HCT116 (cell line): ENCODE data around the gene DNMT3A. TPM values are rescaled to one million over a fixed set of nuclear protein-coding genes. Genes with fewer than 3 reads are reported as not detected.

Experiments used
- ATAC-seq: fragments of 200-7000 bp; cut with Tn5 transposase; 2 replicates; pipeline ENCODE4 v1.9.1; 2020; ENCODE audit warnings: mild to moderate bottlenecking, moderate library complexity
- BruUV-seq: library from RNA; stranded (reverse); fragments of 400-500 nt; replicated peaks from 2 replicates; lab custom pipeline; 2021; lab: Mats Ljungman, UMichigan
- CTCF ChIA-PET: fragments of 300-600 bp; sonication (Branson Sonifier 250); formaldehyde crosslinking; loops from one replicate; lab custom pipeline; 2021; ENCODE audit warnings: antibody characterized with exemption; lab: Charles Lee
- POLR2A ChIA-PET: fragments of 300-600, 350-600 bp; sonication (Branson Sonifier 250); formaldehyde crosslinking; loops from one replicate; lab custom pipeline; 2021; ENCODE audit warnings: antibody characterized with exemption; lab: Charles Lee
- RAD21 ChIA-PET, 2 experiments: fragments of 300-600 bp; sonication (Branson Sonifier 250); formaldehyde crosslinking; loops; one replicate each; lab custom pipeline; 2023; ENCODE audit warnings: low total read pairs in 2 of 2; ENCODE audit not compliant: uncharacterized antibody in 2 of 2, unreplicated experiment in 2 of 2, low non-redundant PET in 1 of 2; lab: Charles Lee
- DNase-seq: peaks from one replicate; pipeline ENCODE4 v3.0.0-alpha.2; 2010; ENCODE audit warnings: low read depth, low spot score
- H2AFZ ChIP-seq: fragments of 200-600 bp; shearing (Covaris generic), sonication (generic); 2 replicates; pipeline ENCODE4 v1.6.1; 2017; ENCODE audit warnings: low read depth, mixed run types, mixed read lengths, antibody characterized with exemption, low read length; ENCODE audit not compliant: poor library complexity, severe bottlenecking
- H3K27ac ChIP-seq: 2 replicates; pipeline ENCODE4 v1.5.1; 2012; ENCODE audit warnings: low read depth, low read length
- H3K27me3 ChIP-seq: fragments of 200-600 bp; sonication (generic); 2 replicates; pipeline ENCODE4 v1.6.1; 2016; ENCODE audit warnings: mixed run types, low read length, mixed read lengths; ENCODE audit not compliant: insufficient read depth
- H3K36me3 ChIP-seq, 2 experiments: fragments of 200-500 bp in 1 of 2; fragments of 200-600 bp in 1 of 2; sonication (Bioruptor generic) in 1 of 2; sonication (generic) in 1 of 2; 2 replicates each; pipeline versions ENCODE4 v1.5.1 to v1.6.1; 2014 to 2016; ENCODE audit warnings: low read length in 2 of 2, inconsistent platforms in 1 of 2, mixed read lengths in 1 of 2, mixed run types in 1 of 2; ENCODE audit not compliant: insufficient read depth in 2 of 2, control insufficient read depth in 1 of 2
- H3K4me1 ChIP-seq, 2 experiments: fragments of 200-600 bp in 1 of 2; sonication (generic) in 1 of 2; 2 replicates each; pipeline versions ENCODE4 v1.5.1 to v1.6.1; 2012 to 2017; ENCODE audit warnings: low read length in 2 of 2, inconsistent platforms in 1 of 2, mild to moderate bottlenecking in 1 of 2, mixed read lengths in 1 of 2, mixed run types in 1 of 2, moderate library complexity in 1 of 2; ENCODE audit not compliant: insufficient read depth in 2 of 2, control insufficient read depth in 1 of 2
- H3K4me2 ChIP-seq: fragments of 200-600 bp; sonication (generic); 2 replicates; pipeline ENCODE4 v1.6.1; 2017; ENCODE audit warnings: mixed run types, low read length, mixed read lengths
- H3K4me3 ChIP-seq, 2 experiments: fragments of 200-600 bp in 1 of 2; sonication (generic) in 1 of 2; replicated peaks in 1 of 2; 2 replicates each; pipeline ENCODE4 v1.5.1; 2011 to 2016; ENCODE audit warnings: low read length in 2 of 2, control low read depth in 1 of 2, low read depth in 1 of 2, mild to moderate bottlenecking in 1 of 2, mixed read lengths in 1 of 2, mixed run types in 1 of 2
- H3K79me2 ChIP-seq: fragments of 200-600 bp; sonication (generic); 2 replicates; pipeline ENCODE4 v1.6.1; 2017; ENCODE audit warnings: mild to moderate bottlenecking, mixed run types, low read length, moderate library complexity, mixed read lengths; ENCODE audit not compliant: insufficient read depth
- H3K9ac ChIP-seq: fragments of 200-600 bp; sonication (generic); 2 replicates; pipeline ENCODE4 v1.6.1; 2016; ENCODE audit warnings: low read length, mixed read lengths
- H3K9me2 ChIP-seq: fragments of 200-600 bp; sonication (generic), shearing (Covaris generic); 2 replicates; pipeline ENCODE4 v1.6.1; 2017; ENCODE audit warnings: mixed run types, mild to moderate bottlenecking, moderate library complexity; ENCODE audit not compliant: insufficient read depth
- H3K9me3 ChIP-seq, 2 experiments: fragments of 200-500 bp in 1 of 2; fragments of 200-600 bp in 1 of 2; sonication (Bioruptor generic) in 1 of 2; sonication (generic) in 1 of 2; 2 replicates each; pipeline ENCODE4 v1.6.1; 2014 to 2017; ENCODE audit warnings: low read length in 2 of 2, mixed read lengths in 2 of 2, inconsistent platforms in 1 of 2, low read depth in 1 of 2, mild to moderate bottlenecking in 1 of 2, mixed run types in 1 of 2, moderate library complexity in 1 of 2; ENCODE audit not compliant: control insufficient read depth in 1 of 2, insufficient read depth in 1 of 2
- H4K20me1 ChIP-seq: fragments of 200-600 bp; sonication (generic), shearing (Covaris generic); 2 replicates; pipeline ENCODE4 v1.6.1; 2017; ENCODE audit warnings: mixed run types, mild to moderate bottlenecking, moderate library complexity; ENCODE audit not compliant: insufficient read depth
- CEBPB ChIP-seq: IDR thresholded peaks from 2 replicates; pipeline ENCODE4 v1.6.1; 2012; ENCODE audit warnings: low read depth
- JUND ChIP-seq: IDR thresholded peaks from 2 replicates; pipeline ENCODE4 v1.6.1; 2012
- POLR2A ChIP-seq: IDR thresholded peaks from 2 replicates; pipeline ENCODE4 v1.7.0; 2011; ENCODE audit warnings: borderline replicate concordance; ENCODE audit not compliant: insufficient read depth, insufficient read length; ENCODE audit errors: extremely low read depth
- RAD21 ChIP-seq: IDR thresholded peaks from 2 replicates; pipeline ENCODE4 v1.6.1; 2012; ENCODE audit warnings: low read depth, mild to moderate bottlenecking
- SRF ChIP-seq: IDR thresholded peaks from 2 replicates; pipeline ENCODE4 v1.6.1; 2012; ENCODE audit warnings: low read depth
- YY1 ChIP-seq: IDR thresholded peaks from 2 replicates; pipeline ENCODE4 v1.6.1; 2011; ENCODE audit warnings: low read length, low read depth, moderate library complexity, mild to moderate bottlenecking; ENCODE audit not compliant: insufficient replicate concordance; ENCODE audit errors: extremely low read depth
- ZNF274 ChIP-seq: fragments of 200-500 bp; sonication (Bioruptor generic); IDR thresholded peaks from 2 replicates; pipeline ENCODE4 v1.6.1; 2014; ENCODE audit warnings: mild to moderate bottlenecking, low read depth, low read length, inconsistent platforms
- intact Hi-C: fragments of 100-400 bp; cut with micrococcal nuclease; formaldehyde crosslinking; loops from 2 replicates; pipeline ENCODE4 v1.10.0; 2022
- total RNA-seq: library from RNA; stranded (reverse); gene quantifications from one replicate; pipeline ENCODE4 v1.2.1, GENCODE V29; 2021; ENCODE audit not compliant: unreplicated experiment
- TF ChIP-seq, protein P1 (sequence below), 3 experiments: fragments of 200-600 bp in 1 of 3; sonication (generic) in 1 of 3; IDR thresholded peaks in 2 of 3; conservative IDR thresholded peaks in 1 of 3; 2 replicates each; pipeline ENCODE4 v1.5.1; 2012 to 2017; ENCODE audit warnings: low read depth in 2 of 3, low read length in 2 of 3, antibody characterized with exemption in 1 of 3, borderline replicate concordance in 1 of 3, control low read depth in 1 of 3, mild to moderate bottlenecking in 1 of 3, mixed read lengths in 1 of 3, mixed run types in 1 of 3, moderate library complexity in 1 of 3; ENCODE audit not compliant: insufficient read depth in 1 of 3

DNMT3A gene
- total RNA-seq, 1 experiment from 2014 or later: 14.3 TPM

GRCh38 chr2:25276569-25277465 is 64.9 kb downstream of the DNMT3A start:
- ATAC-seq: peak; percentile 78
- no peaks in the 10 kb centered on the region for H3K9me3 ChIP-seq
- H3K36me3 ChIP-seq: no peaks in the 10 kb centered on the region
- intact Hi-C loops: no loop called here
- H3K27me3 ChIP-seq: no peaks in the 10 kb centered on the region
- CTCF ChIA-PET: interaction anchor here (0.8 kb wide), 1 partner anchor 9 kb away, joined by 3 read pairs; no protein-coding TSS in a partner anchor
- TF ChIP-seq, protein P1, sequence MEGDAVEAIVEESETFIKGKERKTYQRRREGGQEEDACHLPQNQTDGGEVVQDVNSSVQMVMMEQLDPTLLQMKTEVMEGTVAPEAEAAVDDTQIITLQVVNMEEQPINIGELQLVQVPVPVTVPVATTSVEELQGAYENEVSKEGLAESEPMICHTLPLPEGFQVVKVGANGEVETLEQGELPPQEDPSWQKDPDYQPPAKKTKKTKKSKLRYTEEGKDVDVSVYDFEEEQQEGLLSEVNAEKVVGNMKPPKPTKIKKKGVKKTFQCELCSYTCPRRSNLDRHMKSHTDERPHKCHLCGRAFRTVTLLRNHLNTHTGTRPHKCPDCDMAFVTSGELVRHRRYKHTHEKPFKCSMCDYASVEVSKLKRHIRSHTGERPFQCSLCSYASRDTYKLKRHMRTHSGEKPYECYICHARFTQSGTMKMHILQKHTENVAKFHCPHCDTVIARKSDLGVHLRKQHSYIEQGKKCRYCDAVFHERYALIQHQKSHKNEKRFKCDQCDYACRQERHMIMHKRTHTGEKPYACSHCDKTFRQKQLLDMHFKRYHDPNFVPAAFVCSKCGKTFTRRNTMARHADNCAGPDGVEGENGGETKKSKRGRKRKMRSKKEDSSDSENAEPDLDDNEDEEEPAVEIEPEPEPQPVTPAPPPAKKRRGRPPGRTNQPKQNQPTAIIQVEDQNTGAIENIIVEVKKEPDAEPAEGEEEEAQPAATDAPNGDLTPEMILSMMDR (IDR thresholded peaks at IDR 0.05 in 2 of 3, conservative IDR thresholded peaks at IDR 0.05 in 1 of 3; ENCODE audit: borderline replicate concordance in 1 of 3, insufficient read depth in 1 of 3, low read depth in 2 of 3, low read length in 2 of 3): peak in 2 of 3 experiments; percentile 53 to 69; a peak in 4 of 6 replicates
- TF ChIP-seq RAD21: 0 out of 2 replicates have a peak, but pooled peaks have one; percentile 7
- TF ChIP-seq SRF: no peak
- no TSS peak for BruUV-seq
- no peak overlapping the region for H3K27ac ChIP-seq
- H3K79me2 ChIP-seq: no peaks in the 10 kb centered on the region
- H3K4me2 ChIP-seq: no peak overlapping the region
- no peak overlapping the region for H3K4me3 ChIP-seq
- no peak for DNase-seq
- H3K9me2 ChIP-seq: no peaks in the 10 kb centered on the region
- RAD21 ChIA-PET: no interaction called here
- H3K9ac ChIP-seq: no peak overlapping the region
- no peak overlapping the region for H2AFZ ChIP-seq
- no peaks in the 10 kb centered on the region for H4K20me1 ChIP-seq
- POLR2A ChIA-PET: interaction anchor here (0.7 kb wide), 1 partner anchor 282 kb away, joined by 3 read pairs; no protein-coding TSS in a partner anchor
- H3K4me1 ChIP-seq: no peaks in the 10 kb centered on the region

DNA sequence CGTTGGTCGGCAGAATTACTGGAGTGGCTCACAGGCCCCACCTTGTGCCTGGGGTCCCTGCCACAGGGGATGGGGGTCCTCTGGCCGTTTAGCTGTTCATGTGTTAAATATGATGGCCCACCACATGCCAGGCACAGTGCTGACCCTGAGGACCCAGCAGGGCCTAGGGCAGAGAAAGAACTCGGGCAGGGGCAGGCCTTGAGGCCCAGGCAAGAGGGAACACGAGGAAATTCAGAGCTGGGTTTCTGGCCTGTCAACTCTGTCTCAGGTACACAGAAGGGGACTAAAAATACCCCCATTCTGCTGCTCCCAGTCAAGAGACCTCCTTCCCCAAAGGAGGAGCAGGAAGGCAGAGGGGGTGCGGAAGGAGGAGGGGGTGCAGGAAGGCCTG is 66.2 kb downstream of the DNMT3A start:
- Histone ChIP-seq H4K20me1 (no peaks in the 10 kb centered on the region), H3K79me2 (no peaks in the 10 kb centered on the region), H3K9ac (no peak overlapping the region), H3K27me3 (no peaks in the 10 kb centered on the region), H2AFZ (no peak overlapping the region), H3K27ac (no peak overlapping the region), H3K9me3 (no peaks in the 10 kb centered on the region), H3K36me3 (no peaks in the 10 kb centered on the region), H3K4me2 (no peak overlapping the region), H3K4me1 (no peaks in the 10 kb centered on the region), H3K9me2 (no peaks in the 10 kb centered on the region), H3K4me3 (no peak overlapping the region)
- no TSS peak for BruUV-seq
- ChIA-PET CTCF (no interaction called here), POLR2A (no interaction called here), RAD21 (no interaction called here)
- ATAC-seq: no peak
- TF ChIP-seq CEBPB (no peak), YY1 (no peak), ZNF274 (no peak), JUND (no peak), POLR2A (no peak)
- intact Hi-C loops: no loop called here
- DNase-seq: no peak
